HPDE6-E6E7 (cell line): Measurements from ENCODE around the gene NAA40.
A peak's percentile ranks its signal among the peaks of the same experiment; 100 is the strongest.

ENCODE experiments used
- DNase-seq: peaks from one replicate; pipeline ENCODE4 v3.0.0; 2011; ENCODE audit warnings: missing footprints; ENCODE audit errors: extremely low spot score

The NAA40 gene

DNA sequence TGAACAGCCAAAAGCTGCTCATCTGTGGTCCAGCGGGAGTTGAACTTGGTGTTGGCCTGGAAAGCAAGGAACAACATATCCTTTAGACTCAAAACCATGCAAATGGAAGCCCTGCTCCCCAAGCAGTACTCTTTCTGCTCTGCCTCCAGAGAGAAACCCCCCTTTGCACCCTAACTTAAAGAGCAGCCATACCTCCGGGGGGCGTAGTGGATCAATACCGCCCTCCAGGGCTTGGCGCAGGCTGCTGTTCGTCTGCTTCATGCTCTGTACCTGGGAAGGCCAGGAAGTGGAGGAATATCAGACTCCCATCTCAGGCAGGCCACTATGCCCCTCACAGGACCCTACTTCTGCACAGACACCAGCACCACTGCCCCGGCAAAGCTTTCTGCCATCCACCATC, 26.1 kb upstream of the NAA40 start:
- DNase-seq: no peak

DNA sequence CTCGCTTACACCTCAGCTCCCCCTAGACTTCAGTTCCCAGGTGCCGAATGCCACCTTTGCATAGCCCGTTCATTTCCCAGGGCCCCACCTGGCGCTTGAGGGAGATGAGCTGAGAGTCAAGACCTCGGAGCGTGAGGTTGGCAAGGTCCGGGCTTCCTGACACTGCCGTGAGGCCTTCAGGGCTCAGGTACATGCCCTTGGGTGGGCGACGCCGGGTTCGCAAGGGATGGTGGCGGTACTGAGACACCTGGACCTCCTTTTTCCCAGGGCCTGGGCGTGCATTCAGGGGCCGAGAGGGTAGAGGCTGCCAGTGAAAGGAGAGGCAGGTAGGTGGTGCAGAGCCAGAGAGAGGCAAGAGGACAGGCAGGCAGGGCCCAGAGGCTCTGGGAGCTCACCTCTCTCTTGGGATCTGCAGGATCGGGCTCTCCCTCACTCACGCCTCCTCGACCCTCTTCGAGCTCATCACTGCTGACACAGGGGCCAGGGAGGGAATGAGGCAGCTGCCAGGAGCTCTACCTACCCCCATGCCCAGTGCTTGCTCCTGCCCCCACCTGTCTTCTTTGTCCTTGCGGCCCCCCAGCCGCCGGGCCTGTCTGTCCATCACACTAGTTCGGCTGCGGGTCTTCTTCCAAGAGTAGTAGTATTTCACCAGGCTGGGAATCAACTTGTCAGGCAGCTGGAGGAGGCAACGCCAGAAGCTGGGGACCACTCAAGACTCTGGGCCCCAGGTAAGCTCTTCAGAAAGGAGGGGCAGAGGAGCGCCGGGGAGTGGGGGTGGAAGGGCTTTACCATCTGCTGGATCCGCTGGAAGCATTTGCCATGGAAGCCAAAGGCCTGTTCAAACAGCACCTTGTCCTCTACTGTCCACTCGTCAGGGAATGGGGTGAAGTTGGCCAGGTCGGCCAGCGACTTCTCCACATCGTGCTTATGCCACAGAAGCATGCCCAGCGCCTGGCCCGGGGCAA, 24.7 kb upstream of the NAA40 start:
- DNase-seq: no peak

DNA sequence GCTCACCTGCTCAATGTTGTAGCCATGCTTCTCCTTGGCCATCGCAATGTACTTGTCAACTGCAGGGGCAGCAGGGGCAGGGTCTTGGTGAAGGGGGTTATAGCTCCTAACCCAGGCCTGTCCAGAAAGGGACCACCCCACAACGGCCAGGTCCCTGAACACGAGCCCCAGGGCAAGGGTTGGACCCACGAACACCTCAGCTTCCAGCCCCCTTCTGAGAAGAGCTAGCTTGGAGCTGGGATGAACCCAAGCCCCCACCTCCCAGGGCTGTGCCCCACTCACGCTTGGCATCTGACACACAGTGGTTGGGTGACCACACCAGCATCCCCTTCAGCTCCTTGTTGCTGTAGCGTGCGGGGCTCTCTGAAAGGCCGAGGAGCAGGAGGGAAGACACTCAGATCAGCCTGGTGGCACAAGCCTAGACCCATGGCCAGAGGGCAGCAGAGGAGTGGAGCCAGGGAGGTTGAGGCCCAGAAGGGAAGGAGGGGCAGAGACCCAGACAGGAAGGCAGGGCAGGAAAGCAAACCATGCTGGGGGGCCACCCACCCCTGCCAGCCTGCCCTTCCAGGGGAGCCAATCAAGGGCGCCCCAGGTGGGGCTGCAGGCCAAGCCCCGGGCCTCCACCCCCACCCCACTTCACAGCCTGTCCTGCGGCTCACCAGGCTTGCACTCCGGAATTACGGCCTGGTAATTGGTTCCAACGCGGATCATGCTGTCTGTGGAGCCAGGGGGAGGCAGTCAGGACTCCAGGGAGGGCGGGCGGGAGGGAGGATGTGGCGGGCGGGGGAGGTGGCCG, 23.7 kb upstream of the NAA40 start:
- no peak for DNase-seq

DNA sequence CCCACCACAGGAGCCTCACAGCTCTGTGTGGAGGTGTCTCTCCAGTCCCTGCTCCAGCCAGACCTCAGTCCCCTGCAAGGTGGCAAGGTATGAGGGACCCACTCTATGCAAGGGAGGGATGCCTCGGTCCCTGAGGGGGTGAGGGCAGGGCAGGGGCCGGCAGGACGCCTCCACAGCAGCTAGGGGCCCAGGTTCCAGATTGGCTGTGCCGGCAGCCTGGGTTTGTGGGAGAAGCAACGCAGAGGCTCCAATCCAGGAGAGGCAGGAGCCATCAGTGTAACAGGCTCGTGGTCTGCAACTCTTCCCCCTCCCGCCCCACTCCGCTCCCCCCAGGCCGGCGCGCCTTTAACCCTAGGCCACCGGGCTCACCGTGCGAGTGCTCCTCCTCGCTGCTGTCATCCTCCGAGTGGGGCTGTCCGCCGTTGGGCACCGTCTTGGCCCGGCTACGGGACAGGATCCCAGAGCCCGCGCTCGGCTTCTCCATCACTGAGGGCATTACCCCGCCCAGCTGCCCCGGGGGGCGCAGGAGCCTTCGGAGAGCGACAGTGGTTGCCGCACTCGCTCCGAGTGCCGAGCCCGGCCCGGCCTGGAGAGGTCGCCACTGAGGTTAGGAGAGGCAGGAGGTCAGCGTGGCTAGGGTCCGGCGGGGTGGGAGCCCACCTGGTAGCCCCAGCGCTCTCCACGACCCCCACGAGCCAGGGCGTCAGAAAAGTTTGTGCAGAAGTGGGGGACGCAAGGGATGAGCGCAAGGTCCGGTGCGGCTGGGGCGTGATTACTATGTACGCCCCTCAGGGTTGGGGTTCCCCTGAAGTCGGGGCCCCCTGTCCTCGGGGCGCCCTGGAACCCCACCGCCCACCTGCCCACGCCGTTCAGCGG, 22.6 kb upstream of the NAA40 start:
- DNase-seq: no peak

DNA sequence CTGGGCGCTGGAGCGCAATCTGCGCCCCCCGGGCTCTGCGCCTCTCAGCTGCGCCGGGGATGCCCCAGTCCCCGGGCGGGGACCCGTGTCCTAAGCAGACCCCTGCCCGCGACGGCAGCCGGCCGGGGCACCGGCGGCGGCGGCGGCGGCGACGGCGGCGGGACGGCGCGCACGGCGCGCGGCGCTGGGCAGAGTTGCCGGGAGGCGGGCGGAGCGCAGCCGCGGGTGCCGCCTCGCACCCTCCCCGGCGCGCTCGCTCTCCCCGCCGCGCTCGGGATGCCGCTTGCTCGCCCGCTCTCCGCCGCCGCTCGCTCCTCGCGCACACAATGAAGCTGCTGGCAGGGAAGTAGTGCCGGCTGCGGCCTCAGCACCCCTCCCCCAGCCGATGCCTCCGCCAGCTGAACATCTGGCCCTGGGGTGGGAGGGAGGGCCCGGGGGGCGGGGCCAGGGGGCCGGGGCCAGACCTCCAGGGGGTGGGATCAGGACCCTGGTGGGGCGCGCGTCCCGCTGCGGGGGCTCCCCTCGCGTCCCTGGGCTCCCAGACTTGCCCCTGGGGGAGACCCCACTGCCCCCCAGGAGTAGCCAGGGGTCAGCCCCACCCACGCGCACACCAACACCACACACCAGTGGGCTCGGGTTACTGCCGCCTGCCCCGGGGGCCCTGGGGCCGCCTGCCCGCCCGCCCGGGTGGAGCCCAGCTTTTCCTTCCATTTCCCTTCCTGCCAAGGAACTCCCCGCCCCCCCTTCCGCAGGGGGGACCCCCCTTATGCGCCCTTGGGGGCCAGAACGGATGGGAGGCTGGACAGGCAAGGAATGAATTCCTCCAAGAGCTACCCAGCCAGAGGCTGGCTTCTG, 21.7 kb upstream of the NAA40 start, which contains the start of gene RCOR2:
Gene RCOR2 (minus strand): TSS at position 328 of the 855 bp plus-strand sequence. CDS start 708 bp downstream, outside the sequence.
- DNase-seq: peak; percentile 73

DNA sequence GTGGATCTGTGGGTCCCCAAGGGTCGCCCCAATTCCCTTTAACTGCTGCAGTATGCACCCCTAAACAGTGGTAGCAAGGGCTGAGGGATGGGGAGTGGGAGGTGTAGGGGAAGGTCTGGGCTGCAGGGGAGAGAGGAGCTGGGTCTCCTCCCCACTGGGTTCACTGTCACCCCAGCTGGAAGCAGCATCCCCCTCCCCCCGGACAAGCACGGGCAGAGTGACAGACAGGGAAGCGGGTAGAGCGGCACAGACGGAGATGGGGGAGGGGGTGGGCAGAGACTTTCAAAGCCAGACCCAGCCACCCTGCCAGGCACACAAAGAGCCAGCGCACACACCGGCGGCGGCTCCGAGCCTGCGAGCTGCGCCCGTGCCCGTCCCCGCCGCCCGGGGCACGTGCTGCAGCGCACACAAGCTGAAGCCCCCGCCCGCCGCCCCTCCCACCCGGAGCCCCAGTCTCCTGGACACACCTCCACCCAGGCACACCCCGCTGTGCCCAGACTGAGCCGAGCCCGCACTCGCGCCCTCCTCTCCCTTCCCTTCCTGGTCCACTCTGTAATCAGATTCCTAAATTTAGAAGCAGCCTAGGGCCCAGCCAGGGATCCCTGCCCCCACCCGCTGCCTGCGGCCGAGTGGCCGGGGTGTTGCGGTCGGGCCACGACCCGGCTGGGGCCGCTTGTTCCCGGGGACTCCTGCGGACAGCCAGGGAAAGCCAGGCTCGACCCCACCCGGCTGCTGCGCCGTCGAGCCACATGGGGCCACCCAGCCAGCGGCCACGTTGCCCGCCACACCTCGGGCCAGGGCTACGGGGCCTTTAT, 20.9 kb upstream of the NAA40 start:
- peak; percentile 43 for DNase-seq

DNA sequence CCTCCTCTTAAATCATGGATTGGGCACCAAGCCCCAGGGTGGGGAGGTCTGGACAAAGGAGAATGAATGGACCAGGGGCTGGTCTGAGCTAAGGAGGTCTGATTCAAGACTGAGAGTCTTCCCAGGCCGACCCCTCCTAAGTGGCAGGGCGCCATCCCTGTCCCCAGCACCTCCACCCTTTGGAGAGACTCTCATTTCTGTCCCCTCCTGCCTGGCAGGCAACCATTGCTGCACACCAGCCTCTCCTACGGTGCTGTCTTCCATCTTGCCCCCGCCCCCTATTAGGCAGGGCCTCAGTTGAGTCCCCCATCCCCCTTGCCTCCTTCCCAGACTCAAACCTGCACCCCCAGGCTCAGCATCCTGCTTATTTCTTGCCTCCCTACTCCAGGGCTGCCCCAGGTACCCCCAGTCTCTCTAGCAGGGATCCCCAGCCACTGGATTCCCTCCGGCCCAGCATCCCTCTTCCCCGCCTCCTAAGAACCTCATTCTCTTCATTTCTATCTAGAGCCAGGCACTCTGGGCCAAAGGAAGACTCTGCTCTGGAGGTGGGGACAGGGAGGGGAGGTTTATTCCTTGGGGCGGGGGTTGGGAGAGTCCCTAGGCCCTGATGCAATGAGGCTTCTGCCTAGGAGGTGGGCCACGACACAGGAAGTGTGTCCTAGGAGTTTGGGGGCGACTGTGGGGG, 20.2 kb upstream of the NAA40 start:
- DNase-seq: no peak

DNA sequence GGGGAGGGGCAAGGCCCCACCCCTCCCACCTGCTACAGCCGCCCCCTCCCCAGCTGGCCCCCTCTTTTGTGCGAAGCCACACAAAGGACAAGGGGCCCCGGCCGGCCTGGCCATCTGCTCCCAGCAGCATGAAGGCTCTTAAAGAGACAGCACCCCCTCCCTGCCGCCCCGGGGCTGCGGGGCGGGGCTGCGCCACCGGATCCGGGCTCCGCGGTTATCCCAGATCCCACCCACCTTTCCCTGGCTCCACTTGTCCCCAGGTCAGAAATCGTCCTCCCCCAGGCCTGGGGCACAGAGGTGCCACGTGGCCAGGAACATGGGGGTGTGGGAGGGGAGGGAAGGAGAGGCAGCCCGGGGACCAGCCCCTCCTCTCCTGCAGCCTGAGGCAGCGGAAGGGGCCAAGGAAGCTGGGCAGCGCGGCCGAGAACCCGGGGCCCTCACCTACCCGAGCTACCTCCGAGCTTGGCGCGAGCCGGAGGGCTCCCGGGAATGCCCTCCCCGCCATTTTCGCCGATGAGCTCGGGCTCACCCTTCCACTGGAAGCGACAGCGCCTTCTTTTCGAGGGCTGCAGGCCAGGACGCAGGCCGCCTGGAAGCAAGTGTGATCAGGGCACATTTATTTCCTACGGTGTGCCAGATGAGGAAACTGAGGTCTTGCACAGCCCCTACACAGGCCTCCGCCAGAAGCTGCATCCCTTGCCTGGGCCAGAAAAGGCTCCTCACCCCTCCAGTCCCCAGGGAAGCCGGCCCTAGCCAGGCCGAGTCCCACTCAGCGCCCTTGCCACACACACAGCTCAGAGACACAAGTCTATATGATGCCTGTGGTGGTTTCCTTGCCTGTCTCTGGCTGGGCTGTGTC, 19.3 kb upstream of the NAA40 start:
- no peak for DNase-seq

DNA sequence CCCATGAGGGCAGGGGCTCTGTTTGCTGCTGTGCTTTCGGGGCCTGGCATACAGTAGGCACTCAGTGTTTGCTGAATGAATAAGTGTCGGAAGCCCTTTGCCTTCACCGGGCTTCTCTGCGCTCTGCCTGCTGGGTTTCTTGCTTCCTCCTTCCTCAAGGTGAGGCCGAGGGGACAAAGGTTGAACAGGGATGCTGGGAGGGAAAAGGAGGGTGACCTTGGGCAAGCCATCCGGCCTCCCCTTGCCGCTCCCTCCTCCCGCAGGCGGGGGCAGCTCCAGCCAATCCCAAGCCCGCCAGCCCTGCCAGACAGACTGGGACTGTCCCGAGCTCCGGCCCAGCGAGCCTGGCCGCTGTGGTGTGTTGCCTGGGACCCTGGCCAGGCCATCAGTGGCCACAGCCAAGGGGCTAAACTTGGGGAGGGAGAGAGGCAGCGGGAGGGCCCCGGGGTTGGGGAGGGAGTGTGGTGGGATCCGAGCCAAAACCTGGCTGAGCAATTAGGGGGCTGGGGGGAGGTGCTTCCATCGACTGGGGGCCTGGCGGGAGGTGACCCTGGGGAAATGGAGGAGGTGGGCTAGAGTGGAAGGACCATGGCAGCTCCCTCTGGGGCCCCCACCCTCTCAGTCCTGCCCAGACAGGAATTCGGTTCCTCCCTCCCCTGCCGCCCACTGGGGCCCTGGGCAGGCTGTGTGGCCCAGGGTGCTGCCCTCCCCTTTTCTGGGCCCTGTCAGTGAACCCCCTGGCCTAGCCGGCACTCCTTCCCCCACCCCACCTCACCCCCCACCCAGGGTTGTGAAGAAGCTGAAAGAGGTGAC, 18.5 kb upstream of the NAA40 start:
- DNase-seq: no peak

DNA sequence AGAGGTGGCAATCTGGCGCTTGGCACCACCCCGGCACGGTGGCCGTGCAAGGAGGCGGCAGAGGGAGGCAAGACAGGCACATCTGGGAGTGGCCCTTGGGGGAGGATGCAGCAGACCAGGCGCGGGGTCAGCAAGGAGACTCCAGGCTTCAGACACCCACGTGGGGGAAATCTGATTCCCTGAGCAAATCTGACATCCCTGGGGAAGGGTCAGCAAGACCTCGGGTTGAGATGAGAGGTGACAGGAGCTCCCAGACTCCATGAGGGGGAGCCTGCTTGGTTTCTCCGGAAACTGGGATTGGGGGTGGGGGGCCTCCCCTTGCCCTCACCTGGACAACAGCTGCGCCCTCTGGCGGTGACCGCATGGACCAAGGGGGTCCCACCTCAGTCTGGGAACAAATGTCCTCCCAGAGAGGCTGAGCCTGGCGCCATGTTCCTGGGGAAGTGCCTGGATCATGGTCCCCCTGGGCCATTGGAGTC, 17.8 kb upstream of the NAA40 start:
- DNase-seq: no peak

DNA sequence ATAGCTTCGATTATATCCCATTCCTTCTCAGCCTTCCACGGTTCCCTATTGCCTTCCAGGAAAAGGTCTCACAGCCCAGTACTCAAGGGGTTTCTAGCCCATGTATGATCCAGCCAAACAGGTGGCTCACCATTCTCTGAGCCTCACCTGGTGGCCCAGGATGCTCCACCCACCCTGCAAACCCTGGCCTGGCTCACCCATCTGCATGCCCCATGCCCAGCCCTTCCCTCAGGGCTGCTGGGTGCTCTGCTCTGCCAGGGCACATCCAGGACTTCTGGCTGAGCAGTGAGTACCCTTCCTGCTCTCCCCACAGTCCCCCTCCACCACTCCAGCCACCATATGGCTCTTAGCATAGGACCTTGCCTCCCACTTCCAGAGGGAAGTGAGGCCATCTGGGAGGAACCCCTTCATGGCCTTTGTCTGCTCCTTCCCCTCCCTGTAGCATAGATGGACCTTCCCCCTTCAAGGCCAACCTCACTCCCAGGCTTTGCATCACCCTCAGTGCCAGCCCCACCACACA, 16.1 kb upstream of the NAA40 start:
- DNase-seq: no peak

DNA sequence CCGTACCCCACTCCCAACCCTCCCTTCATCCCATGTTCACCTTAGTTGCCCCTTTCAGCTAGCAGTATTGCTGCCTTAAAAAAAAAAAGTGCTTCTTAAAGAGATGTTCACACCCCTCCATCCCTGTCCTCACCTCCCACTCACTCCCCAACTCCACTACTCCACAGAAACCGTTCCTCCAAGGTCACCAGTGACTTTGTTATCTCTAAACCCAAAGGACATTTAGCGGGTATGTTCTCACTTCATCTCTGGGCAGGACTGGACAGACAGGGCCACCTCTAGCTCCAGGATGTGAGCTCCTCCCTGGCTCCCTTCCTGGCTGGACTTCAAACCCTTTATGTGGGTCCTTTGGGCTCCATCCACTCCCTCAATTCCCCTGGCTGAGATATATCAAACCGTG, 15.5 kb upstream of the NAA40 start:
- DNase-seq: no peak

DNA sequence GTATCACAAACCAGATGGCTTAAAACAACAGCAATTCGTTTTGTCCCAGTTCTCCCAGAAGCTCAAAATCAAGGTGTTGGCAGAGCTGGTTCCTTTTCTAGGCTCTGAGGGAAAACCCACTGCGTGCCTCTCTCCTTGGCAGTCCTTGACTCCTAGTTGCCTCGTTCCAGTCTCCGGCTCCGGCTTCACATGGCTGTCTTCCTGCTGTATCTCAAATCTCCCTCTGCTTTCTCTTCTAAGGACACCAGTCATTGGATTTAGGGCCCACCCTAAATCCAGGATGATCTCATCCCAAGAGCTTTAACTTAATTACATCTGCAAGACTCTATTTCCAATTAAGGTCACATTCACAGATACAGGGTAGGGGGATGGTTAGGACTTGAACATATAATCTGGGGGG, 9.2 kb upstream of the NAA40 start:
- DNase-seq: no peak

DNA sequence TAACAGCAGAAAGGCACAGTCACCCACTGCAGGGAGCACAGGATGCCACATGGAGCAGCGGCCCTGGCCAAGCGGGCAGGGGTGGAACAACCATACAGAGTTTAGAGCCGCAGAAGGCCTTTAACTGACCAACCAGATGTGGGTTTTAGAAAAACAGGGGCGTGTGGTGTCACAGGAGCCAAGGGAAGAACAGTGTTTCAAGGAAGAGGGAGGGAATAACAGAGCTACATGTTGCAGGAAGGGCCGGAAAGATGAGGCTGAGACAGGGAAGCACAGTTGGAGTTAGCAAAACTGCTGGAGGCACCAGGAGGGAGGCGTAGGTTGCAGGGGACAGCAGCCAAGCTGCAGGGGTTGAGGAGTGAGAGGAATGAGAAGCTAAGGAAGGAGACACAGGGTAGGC, 7.8 kb upstream of the NAA40 start:
- DNase-seq: no peak

DNA sequence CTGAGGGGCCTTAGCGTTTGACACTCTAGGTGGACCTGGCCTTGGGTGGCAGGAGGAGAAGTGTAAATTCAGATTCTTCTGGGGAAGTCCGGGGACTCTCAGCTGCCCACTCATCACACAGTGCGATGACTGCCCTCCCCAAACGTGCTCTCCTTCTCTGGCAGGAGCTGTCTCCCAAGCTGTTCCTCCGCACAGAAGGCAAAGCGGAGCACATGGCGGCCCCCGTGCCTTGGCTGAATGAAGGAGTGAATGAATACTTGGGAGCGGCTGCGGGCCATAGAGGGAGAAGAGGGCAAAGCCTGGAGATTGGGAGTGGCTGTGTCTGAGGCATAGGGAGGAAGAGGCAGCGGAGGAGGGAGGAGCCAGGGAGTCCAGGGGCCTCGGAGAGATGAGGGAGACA, 6.9 kb upstream of the NAA40 start:
- no peak for DNase-seq

DNA sequence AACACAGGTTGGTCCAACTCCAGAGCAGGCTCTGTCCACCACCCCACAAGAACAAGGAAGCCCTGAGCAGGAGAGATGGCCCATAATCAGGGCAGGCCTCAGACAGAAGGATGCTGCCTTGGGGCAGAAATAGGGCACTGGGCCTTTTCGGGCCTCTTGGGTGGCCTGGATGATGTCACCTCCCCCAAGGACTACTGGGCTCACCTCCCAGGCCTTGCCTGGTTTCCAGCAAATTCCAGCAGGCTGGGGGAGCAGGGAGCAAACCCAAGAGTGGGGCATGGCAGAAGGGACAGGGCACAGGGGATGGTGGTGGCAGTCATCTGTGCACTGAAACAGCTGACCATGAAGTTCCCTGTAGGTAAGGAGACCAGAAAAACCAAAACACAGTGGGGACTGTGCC, 5.3 kb upstream of the NAA40 start:
- DNase-seq: no peak
